ENCODE results near the gene UBTD2.

Gene UBTD2

DNA sequence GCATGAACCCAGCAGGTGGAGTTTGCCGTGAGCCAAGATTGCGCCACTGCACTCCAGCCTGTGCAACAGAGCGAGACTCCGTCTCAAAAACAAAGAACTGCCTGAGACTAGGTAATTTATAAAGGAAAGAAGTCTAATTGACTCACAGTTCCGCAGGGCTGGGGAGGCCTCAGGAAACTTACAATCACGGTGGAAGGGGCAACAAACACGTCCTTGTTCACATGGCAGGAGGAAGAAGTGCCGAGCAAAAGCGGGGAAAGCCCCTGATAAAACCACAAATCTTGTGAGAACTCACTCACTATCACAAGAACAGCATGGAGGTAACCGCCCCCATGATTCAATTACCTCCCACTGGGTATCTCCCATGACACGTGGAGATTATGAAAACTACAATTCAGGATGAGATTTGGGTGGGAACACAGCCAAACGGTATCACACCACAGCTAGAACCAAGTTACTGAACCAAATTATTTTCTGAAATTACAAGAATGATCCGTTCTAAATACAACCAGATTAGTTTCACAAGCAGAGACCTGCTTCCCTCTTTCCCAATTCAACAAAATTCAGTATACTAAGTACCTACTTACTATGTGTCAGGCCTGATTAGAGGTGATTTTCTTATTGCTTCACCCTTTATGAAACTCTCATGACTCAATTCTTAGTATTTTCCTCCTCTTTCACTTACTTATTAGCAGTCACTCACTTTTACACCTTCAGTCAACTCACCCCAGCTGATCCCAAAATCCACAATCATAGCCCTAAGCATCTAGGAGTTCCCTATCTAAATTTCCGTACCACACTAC lies 8.4 kb downstream of the UBTD2 start:
- TF ChIP-seq Cebpa-rat (IDR thresholded peaks at IDR 0.05) = peak in 1 of 11 experiments; percentile 35; a peak in 1 of 22 replicates
- no peak overlapping the region for H3K4me3 ChIP-seq
- peaks cover 26 to 98% (median 73%) of the 10 kb centered on the region in 11 experiments; a peak in 19 of 22 replicates for H4K20me1 ChIP-seq
- H3K4me1 ChIP-seq = peaks cover 37 to 87% (median 51%) of the 10 kb centered on the region in 10 experiments
- H3K9ac ChIP-seq = peak overlapping the region in 2 of 11 experiments; percentile 14 to 29; a peak in 5 of 22 replicates
- peaks cover 0 to 22% (median 18%) of the 10 kb centered on the region in 11 experiments; a peak in 17 of 22 replicates for H3K9me3 ChIP-seq (replicated peaks in 1 of 11)
- H3K36me3 ChIP-seq = peaks cover 7 to 53% (median 47%) of the 10 kb centered on the region in 11 experiments
- no peaks in the 10 kb centered on the region for H3K27me3 ChIP-seq
- peak overlapping the region; percentile 5 to 68 (median 37); a peak in 14 of 22 replicates for H3K27ac ChIP-seq
- H3K4me2 ChIP-seq = peak overlapping the region; percentile 25 to 72 (median 55)

GRCh38 chr5:172267943-172268342 lies 15.6 kb downstream of the UBTD2 start:
- Histone ChIP-seq H3K27me3 (no peaks in the 10 kb centered on the region), H3K4me2 (peak overlapping the region in 5 of 11 experiments; percentile 21 to 60 (median 36); a peak in 8 of 22 replicates), H3K9ac (no peak overlapping the region; a peak in 1 of 22 replicates), H3K9me3 (replicated peaks in 1 of 11) (no peaks in the 10 kb centered on the region), H3K4me1 (peaks cover 23 to 66% (median 46%) of the 10 kb centered on the region in 10 experiments), H4K20me1 (peaks cover 37 to 100% (median 96%) of the 10 kb centered on the region in 11 experiments; a peak in 20 of 22 replicates), H3K27ac (no peak overlapping the region), H3K4me3 (no peak overlapping the region), H3K36me3 (peaks cover 0 to 44% (median 32%) of the 10 kb centered on the region in 11 experiments; a peak in 21 of 22 replicates)
- TF ChIP-seq Cebpa-rat (IDR thresholded peaks at IDR 0.05) = no peak

GRCh38 chr5:172266676-172267092 lies 16.9 kb downstream of the UBTD2 start:
- H3K27me3 ChIP-seq = no peaks in the 10 kb centered on the region
- TF ChIP-seq Cebpa-rat (IDR thresholded peaks at IDR 0.05) = no peak
- no peak overlapping the region for H3K9ac ChIP-seq
- peaks cover 0 to 52% (median 43%) of the 10 kb centered on the region in 11 experiments; a peak in 21 of 22 replicates for H3K36me3 ChIP-seq
- no peak overlapping the region for H3K4me3 ChIP-seq
- H3K4me1 ChIP-seq = peaks cover 16 to 53% (median 35%) of the 10 kb centered on the region in 10 experiments
- peaks cover 0 to 2% (median 0%) of the 10 kb centered on the region in 11 experiments; a peak in 2 of 22 replicates for H3K9me3 ChIP-seq (replicated peaks in 1 of 11)
- H3K4me2 ChIP-seq = peak overlapping the region in 6 of 11 experiments; percentile 1 to 37 (median 26); a peak in 8 of 22 replicates
- H3K27ac ChIP-seq = no peak overlapping the region
- H4K20me1 ChIP-seq = peaks cover 32 to 100% (median 95%) of the 10 kb centered on the region in 11 experiments; a peak in 20 of 22 replicates

GRCh38 chr5:172266071-172266675 lies 17.4 kb downstream of the UBTD2 start:
- Histone ChIP-seq H3K9ac (no peak overlapping the region), H3K9me3 (replicated peaks in 1 of 11) (peaks cover 0 to 6% (median 0%) of the 10 kb centered on the region in 11 experiments; a peak in 2 of 22 replicates), H3K36me3 (peaks cover 0 to 57% (median 45%) of the 10 kb centered on the region in 11 experiments; a peak in 21 of 22 replicates), H3K4me1 (peaks cover 12 to 48% (median 29%) of the 10 kb centered on the region in 10 experiments), H3K27ac (no peak overlapping the region), H3K27me3 (no peaks in the 10 kb centered on the region), H4K20me1 (peaks cover 32 to 99% (median 95%) of the 10 kb centered on the region in 11 experiments; a peak in 20 of 22 replicates), H3K4me2 (peak overlapping the region in 6 of 11 experiments; percentile 1 to 37 (median 26); a peak in 8 of 22 replicates), H3K4me3 (no peak overlapping the region)
- no peak for TF ChIP-seq Cebpa-rat (IDR thresholded peaks at IDR 0.05)

GRCh38 chr5:172264815-172265395 lies 18.7 kb downstream of the UBTD2 start:
- TF ChIP-seq Cebpa-rat (IDR thresholded peaks at IDR 0.05) = no peak
- Histone ChIP-seq H3K4me2 (no peak overlapping the region), H3K4me3 (no peak overlapping the region), H3K9me3 (replicated peaks in 1 of 11) (peaks cover 0 to 12% (median 5%) of the 10 kb centered on the region in 11 experiments; a peak in 2 of 22 replicates), H3K27me3 (no peaks in the 10 kb centered on the region), H3K4me1 (peaks cover 12 to 41% (median 26%) of the 10 kb centered on the region in 10 experiments; a peak in 19 of 20 replicates), H3K36me3 (peaks cover 0 to 64% (median 53%) of the 10 kb centered on the region in 11 experiments; a peak in 21 of 22 replicates), H4K20me1 (peaks cover 32 to 95% (median 91%) of the 10 kb centered on the region in 11 experiments; a peak in 20 of 22 replicates), H3K9ac (no peak overlapping the region), H3K27ac (no peak overlapping the region)

GRCh38 chr5:172255444-172255843 lies 28.1 kb downstream of the UBTD2 start:
- Histone ChIP-seq H3K4me3 (no peak overlapping the region), H4K20me1 (peaks cover 0 to 11% (median under 1%) of the 10 kb centered on the region in 11 experiments; a peak in 6 of 22 replicates), H3K36me3 (peaks cover 71 to 97% (median 92%) of the 10 kb centered on the region in 11 experiments), H3K9ac (no peak overlapping the region), H3K4me1 (no peaks in the 10 kb centered on the region), H3K27me3 (no peaks in the 10 kb centered on the region), H3K4me2 (no peak overlapping the region), H3K27ac (no peak overlapping the region), H3K9me3 (replicated peaks in 1 of 11) (peaks cover 56 to 97% (median 93%) of the 10 kb centered on the region in 11 experiments)
- TF ChIP-seq Cebpa-rat (IDR thresholded peaks at IDR 0.05) = no peak

- TF ChIP-seq Cebpa-rat (IDR thresholded peaks at IDR 0.05) = no peak
- Histone ChIP-seq H3K9me3 (replicated peaks in 1 of 11) (peaks cover 45 to 95% (median 93%) of the 10 kb centered on the region in 11 experiments), H3K36me3 (peaks cover 56 to 99% (median 92%) of the 10 kb centered on the region in 11 experiments), H3K27me3 (no peaks in the 10 kb centered on the region), H3K4me1 (peaks cover 0 to 6% (median 0%) of the 10 kb centered on the region in 10 experiments; a peak in 3 of 20 replicates), H3K4me2 (no peak overlapping the region), H3K27ac (no peak overlapping the region), H3K4me3 (no peak overlapping the region; a peak in 1 of 20 replicates), H3K9ac (no peak overlapping the region), H4K20me1 (peaks cover 0 to 32% (median 5%) of the 10 kb centered on the region in 11 experiments; a peak in 9 of 22 replicates)
These were observed 31.1 kb downstream of the UBTD2 start for GRCh38 chr5:172252501-172252900.

DNA sequence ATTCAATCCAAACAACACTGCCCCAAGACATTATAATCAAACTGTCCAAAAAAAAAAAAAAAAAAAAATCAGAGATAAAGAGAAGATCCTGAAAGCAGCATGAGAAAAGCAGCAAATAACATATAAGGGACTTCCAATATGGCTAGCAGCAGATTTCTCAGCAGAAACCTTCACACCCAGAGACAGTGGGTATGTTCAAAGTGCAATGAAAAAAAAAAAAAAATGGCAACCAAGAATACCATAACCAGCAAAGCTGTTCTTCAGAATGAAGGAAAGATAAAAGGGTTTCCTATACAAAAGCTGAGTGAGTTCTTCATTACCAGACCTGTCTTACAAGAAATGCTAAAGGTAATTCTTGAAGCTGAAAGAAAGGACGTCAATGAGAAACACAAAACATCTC lies 32.1 kb downstream of the UBTD2 start:
- Histone ChIP-seq H3K9ac (no peak overlapping the region), H3K9me3 (replicated peaks in 1 of 11) (peaks cover 45 to 94% (median 91%) of the 10 kb centered on the region in 11 experiments)

More for the DNA sequence above, 32.1 kb downstream of the UBTD2 start:
- no peaks in the 10 kb centered on the region for H3K27me3 ChIP-seq
- H3K4me2 ChIP-seq = no peak overlapping the region
- H3K36me3 ChIP-seq = peaks cover 48 to 99% (median 91%) of the 10 kb centered on the region in 11 experiments
- peaks cover 0 to 6% (median 0%) of the 10 kb centered on the region in 10 experiments; a peak in 3 of 20 replicates for H3K4me1 ChIP-seq
- peaks cover 0 to 43% (median 8%) of the 10 kb centered on the region in 11 experiments; a peak in 11 of 22 replicates for H4K20me1 ChIP-seq
- TF ChIP-seq Cebpa-rat (IDR thresholded peaks at IDR 0.05) = no peak
- H3K27ac ChIP-seq = no peak overlapping the region
- H3K4me3 ChIP-seq = no peak overlapping the region
